Cortex of kidney (tissue), 1 donor: ENCODE measurements around the gene ZNRF1.

Source experiments
- DNase-seq: peaks from one replicate; lab custom pipeline; 2025; lab: John Stamatoyannopoulos, UW

The ZNRF1 gene

DNA sequence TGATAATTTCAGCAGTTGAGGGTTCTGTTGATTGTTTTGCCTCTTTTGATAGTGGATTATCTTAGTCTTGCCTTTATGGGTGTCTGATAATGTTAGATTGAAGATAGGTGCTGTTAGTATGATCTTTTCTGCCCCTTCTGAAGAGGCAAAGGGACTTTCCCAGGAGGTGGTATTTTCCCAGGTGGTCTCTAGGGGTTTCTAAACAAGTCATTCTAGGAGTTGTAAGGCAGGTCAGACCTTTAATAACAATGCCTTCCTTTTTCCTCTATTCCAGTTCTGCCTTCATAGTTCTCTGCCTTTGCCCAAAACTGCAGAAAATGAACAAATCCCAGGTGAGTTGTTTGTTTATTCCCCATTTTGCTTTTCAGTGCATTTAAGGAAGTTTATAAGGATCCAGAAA is 153.8 kb downstream of the ZNRF1 start:
- DNase-seq, result no peak

GRCh38 chr16:75160386-75160785 is 161.6 kb downstream of the ZNRF1 start:
- DNase-seq, result no peak
